CD4-positive, CD25-positive, alpha-beta regulatory T cell (primary cell): ENCODE measurements around the gene DTNB. TPM values are rescaled to one million over a fixed set of nuclear protein-coding genes. Genes with fewer than 3 reads are reported as not detected.

ENCODE experiments used
- ATAC-seq, 2 donors: fragments of 150-1000 bp; cut with Tn5 transposase; one replicate each; pipeline ENCODE4 v1.10.0; 2021; ENCODE audit warnings: low read depth in 2 of 2, moderate number of reproducible peaks in 2 of 2, moderate library complexity in 1 of 2
- DNase-seq, 3 donors: peaks; one replicate each; pipeline versions ENCODE4 v3.0.0 to v3.0.0-alpha.2; 2012 to 2022; ENCODE audit warnings: mixed read lengths in 1 of 3
- H3K27ac ChIP-seq: one replicate; pipeline ENCODE4 v1.7.0; 2013; ENCODE audit warnings: mild to moderate bottlenecking, low read length; ENCODE audit not compliant: insufficient read depth, poor library complexity, severe bottlenecking
- H3K27me3 ChIP-seq: one replicate; pipeline ENCODE4 v1.7.0; 2013; ENCODE audit warnings: low read length; ENCODE audit not compliant: control insufficient read depth, insufficient read depth
- H3K36me3 ChIP-seq: one replicate; pipeline ENCODE4 v1.7.0; 2013; ENCODE audit warnings: mild to moderate bottlenecking, low read length, moderate library complexity; ENCODE audit not compliant: control insufficient read depth, insufficient read depth
- H3K4me1 ChIP-seq: 2 replicates; pipeline ENCODE4 v1.7.0; 2013; ENCODE audit warnings: mild to moderate bottlenecking, low read length; ENCODE audit not compliant: insufficient read depth, control insufficient read depth, poor library complexity, severe bottlenecking
- H3K4me3 ChIP-seq: one replicate; pipeline ENCODE4 v1.7.0; 2013; ENCODE audit warnings: low read depth, mild to moderate bottlenecking, low read length, moderate library complexity
- H3K9me3 ChIP-seq, 2 experiments: 1 replicate in 1 of 2; 2 replicates in 1 of 2; pipeline ENCODE4 v1.7.0; 2013; ENCODE audit warnings: low read length in 2 of 2, mild to moderate bottlenecking in 1 of 2, moderate library complexity in 1 of 2; ENCODE audit not compliant: control insufficient read depth in 2 of 2
- H3K27ac Mint-ChIP-seq, 3 donors: one replicate each; pipeline ENCODE4 v1.8.0; 2020 to 2022; ENCODE audit warnings: mild to moderate bottlenecking in 3 of 3, mixed read lengths in 3 of 3, moderate library complexity in 2 of 3
- H3K27me3 Mint-ChIP-seq: one replicate; pipeline ENCODE4 v1.8.0; 2022; ENCODE audit warnings: mild to moderate bottlenecking, mixed read lengths
- H3K36me3 Mint-ChIP-seq: one replicate; pipeline ENCODE4 v1.8.0; 2020; ENCODE audit warnings: mixed read lengths
- H3K4me1 Mint-ChIP-seq, 4 donors: one replicate each; pipeline ENCODE4 v1.8.0; 2020 to 2022; ENCODE audit warnings: mixed read lengths in 4 of 4, mild to moderate bottlenecking in 1 of 4
- H3K4me3 Mint-ChIP-seq, 4 donors: one replicate each; pipeline ENCODE4 v1.8.0; 2020 to 2022; ENCODE audit warnings: mild to moderate bottlenecking in 4 of 4, mixed read lengths in 4 of 4, moderate library complexity in 3 of 4
- H3K9me3 Mint-ChIP-seq, 7 donors: one replicate each; pipeline ENCODE4 v1.8.0; 2020 to 2022; ENCODE audit warnings: mixed read lengths in 7 of 7, mild to moderate bottlenecking in 3 of 7, moderate library complexity in 2 of 7
- polyA plus RNA-seq, 4 donors: library from polyadenylated mRNA; unstranded; fragments of 300-500 nt; fragmentation: Illumina TruSeq; gene quantifications; one replicate each; pipeline ENCODE4 v1.2.3, GENCODE V29; 2021
- total RNA-seq: library from RNA; stranded (reverse); gene quantifications from one replicate; pipeline ENCODE4 v1.2.3, GENCODE V29; 2022

The DTNB gene
- total and polyA plus RNA-seq, 5 donors from 2014 or later: 11.5 to 50.1 (median 15.0) TPM

GRCh38 chr2:25697559-25698341 lies 24.4 kb upstream of the DTNB start:
- Histone ChIP-seq H3K27ac (no peak overlapping the region), H3K27me3 (no peaks in the 10 kb centered on the region), H3K36me3 (no peaks in the 10 kb centered on the region), H3K9me3 (no peaks in the 10 kb centered on the region), H3K4me1 (no peaks in the 10 kb centered on the region), H3K4me3 (no peak overlapping the region)
- Mint-ChIP-seq H3K4me1 (peaks cover 0 to 6% (median 4%) of the 10 kb centered on the region in 4 donors), H3K27me3 (peaks cover 8% of the 10 kb centered on the region), H3K27ac (no peak overlapping the region), H3K36me3 (no peaks in the 10 kb centered on the region), H3K4me3 (no peak overlapping the region), H3K9me3 (peaks cover 0 to 1% (median 0%) of the 10 kb centered on the region in 7 donors)
- ATAC-seq (no peak), DNase-seq (no peak)

GRCh38 chr2:25692737-25693445 lies 19.5 kb upstream of the DTNB start:
- H3K36me3 Mint-ChIP-seq: no peaks in the 10 kb centered on the region
- DNase-seq (no peak), ATAC-seq (no peak)
- Histone ChIP-seq H3K4me3 (no peak overlapping the region), H3K36me3 (no peaks in the 10 kb centered on the region), H3K27me3 (no peaks in the 10 kb centered on the region), H3K9me3 (no peaks in the 10 kb centered on the region), H3K4me1 (no peaks in the 10 kb centered on the region), H3K27ac (no peak overlapping the region)
- no peak overlapping the region for H3K27ac Mint-ChIP-seq
- H3K27me3 Mint-ChIP-seq: peaks cover 16% of the 10 kb centered on the region
- H3K4me3 Mint-ChIP-seq: no peak overlapping the region
- peaks cover 0 to 1% (median 0%) of the 10 kb centered on the region in 7 donors for H3K9me3 Mint-ChIP-seq
- no peaks in the 10 kb centered on the region for H3K4me1 Mint-ChIP-seq

GRCh38 chr2:25692143-25692542 lies 18.8 kb upstream of the DTNB start:
- Mint-ChIP-seq H3K27me3 (peaks cover 16% of the 10 kb centered on the region), H3K4me3 (no peak overlapping the region), H3K27ac (no peak overlapping the region), H3K4me1 (no peaks in the 10 kb centered on the region), H3K36me3 (no peaks in the 10 kb centered on the region), H3K9me3 (peaks cover 0 to 1% (median 0%) of the 10 kb centered on the region in 7 donors)
- no peaks in the 10 kb centered on the region for H3K9me3 ChIP-seq
- H3K27me3 ChIP-seq: no peaks in the 10 kb centered on the region
- H3K36me3 ChIP-seq: no peaks in the 10 kb centered on the region
- H3K27ac ChIP-seq: no peak overlapping the region
- H3K4me1 ChIP-seq: no peaks in the 10 kb centered on the region
- no peak overlapping the region for H3K4me3 ChIP-seq
- DNase-seq: no peak
- ATAC-seq: no peak

- Histone ChIP-seq H3K36me3 (no peaks in the 10 kb centered on the region), H3K27ac (no peak overlapping the region), H3K9me3 (no peaks in the 10 kb centered on the region), H3K4me1 (no peaks in the 10 kb centered on the region), H3K4me3 (no peak overlapping the region), H3K27me3 (no peaks in the 10 kb centered on the region)
- Mint-ChIP-seq H3K27ac (no peak overlapping the region), H3K4me3 (no peak overlapping the region), H3K36me3 (no peaks in the 10 kb centered on the region), H3K9me3 (peaks cover 0 to 1% (median 0%) of the 10 kb centered on the region in 7 donors), H3K4me1 (no peaks in the 10 kb centered on the region), H3K27me3 (peaks cover 13% of the 10 kb centered on the region)
- DNase-seq: no peak
- ATAC-seq: no peak
These were observed 16.7 kb upstream of the DTNB start for GRCh38 chr2:25690058-25690457.

GRCh38 chr2:25688236-25688635 lies 14.9 kb upstream of the DTNB start:
- no peaks in the 10 kb centered on the region for H3K4me1 ChIP-seq
- H3K27ac ChIP-seq: no peak overlapping the region
- Mint-ChIP-seq H3K27ac (no peak overlapping the region), H3K4me3 (no peak overlapping the region), H3K4me1 (peaks cover 0 to 8% (median 4%) of the 10 kb centered on the region in 4 donors), H3K27me3 (peaks cover 13% of the 10 kb centered on the region), H3K9me3 (no peaks in the 10 kb centered on the region), H3K36me3 (no peaks in the 10 kb centered on the region)
- H3K27me3 ChIP-seq: no peaks in the 10 kb centered on the region
- H3K9me3 ChIP-seq: no peaks in the 10 kb centered on the region
- H3K4me3 ChIP-seq: no peak overlapping the region
- no peaks in the 10 kb centered on the region for H3K36me3 ChIP-seq
- ATAC-seq (no peak), DNase-seq (no peak)

- no peak overlapping the region for H3K27ac ChIP-seq
- H3K4me3 ChIP-seq: no peak overlapping the region
- ATAC-seq (no peak), DNase-seq (no peak)
- H3K4me1 ChIP-seq: no peaks in the 10 kb centered on the region
- Mint-ChIP-seq H3K4me3 (no peak overlapping the region), H3K27me3 (peaks cover 15% of the 10 kb centered on the region), H3K27ac (no peak overlapping the region), H3K9me3 (no peaks in the 10 kb centered on the region), H3K36me3 (no peaks in the 10 kb centered on the region), H3K4me1 (peaks cover 0 to 8% (median 4%) of the 10 kb centered on the region in 4 donors)
- H3K9me3 ChIP-seq: no peaks in the 10 kb centered on the region
- H3K36me3 ChIP-seq: no peaks in the 10 kb centered on the region
- no peaks in the 10 kb centered on the region for H3K27me3 ChIP-seq
These were observed 12.4 kb upstream of the DTNB start for GRCh38 chr2:25685741-25686140.

- peaks cover 11% of the 10 kb centered on the region for H3K27me3 Mint-ChIP-seq
- no peaks in the 10 kb centered on the region for H3K9me3 ChIP-seq
- H3K4me3 ChIP-seq: no peak overlapping the region
- no peaks in the 10 kb centered on the region for H3K4me1 ChIP-seq
- no peak overlapping the region for H3K4me3 Mint-ChIP-seq
- H3K9me3 Mint-ChIP-seq: no peaks in the 10 kb centered on the region
- H3K36me3 ChIP-seq: no peaks in the 10 kb centered on the region
- no peak overlapping the region for H3K27ac ChIP-seq
- peaks cover 0 to 8% (median 4%) of the 10 kb centered on the region in 4 donors for H3K4me1 Mint-ChIP-seq
- peak overlapping the region in 1 of 3 donors; percentile 72 for H3K27ac Mint-ChIP-seq
- no peaks in the 10 kb centered on the region for H3K27me3 ChIP-seq
- H3K36me3 Mint-ChIP-seq: no peaks in the 10 kb centered on the region
- no peak for DNase-seq
- no peak for ATAC-seq
These were observed 11.4 kb upstream of the DTNB start for GRCh38 chr2:25684577-25685473.
